AG09309 (cell line): ENCODE data around the gene TSPAN9.

ENCODE experiments used
- DNase-seq: peaks from one replicate; pipeline ENCODE4 v3.0.0-alpha.2; 2010; ENCODE audit warnings: low read depth
- H3K4me3 ChIP-seq: 2 replicates; pipeline ENCODE4 v1.5.1; 2011; ENCODE audit warnings: mild to moderate bottlenecking, low read depth, low read length, moderate library complexity; ENCODE audit not compliant: control insufficient read depth
- TF ChIP-seq, protein P1 (sequence below): IDR thresholded peaks from 2 replicates; pipeline ENCODE4 v1.5.1; 2011; ENCODE audit warnings: mild to moderate bottlenecking, low read depth, low read length, inconsistent platforms; ENCODE audit not compliant: insufficient read depth, control insufficient read depth; ENCODE audit errors: missing control alignments

Gene TSPAN9

DNA sequence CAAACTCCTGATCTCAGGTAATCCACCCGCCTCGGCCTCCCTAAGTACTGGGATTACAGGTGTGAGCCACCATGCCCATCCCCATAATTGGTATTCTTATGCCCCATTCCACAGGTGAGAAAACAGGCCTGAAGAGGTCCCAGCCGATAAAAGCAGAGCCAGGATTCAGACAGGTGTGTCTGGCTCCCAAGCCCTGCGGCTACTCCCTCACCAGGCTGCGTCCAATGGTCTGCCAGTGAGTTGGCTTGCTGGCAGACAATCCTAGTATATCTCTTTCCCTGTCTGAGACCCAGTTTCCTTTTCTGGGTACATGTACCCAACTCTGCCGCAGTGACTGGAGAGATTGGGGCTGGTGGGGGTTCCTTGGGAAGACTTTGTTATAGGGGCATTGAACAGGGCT is 1.9 kb upstream of the TSPAN9 start:
- TF ChIP-seq, protein P1, sequence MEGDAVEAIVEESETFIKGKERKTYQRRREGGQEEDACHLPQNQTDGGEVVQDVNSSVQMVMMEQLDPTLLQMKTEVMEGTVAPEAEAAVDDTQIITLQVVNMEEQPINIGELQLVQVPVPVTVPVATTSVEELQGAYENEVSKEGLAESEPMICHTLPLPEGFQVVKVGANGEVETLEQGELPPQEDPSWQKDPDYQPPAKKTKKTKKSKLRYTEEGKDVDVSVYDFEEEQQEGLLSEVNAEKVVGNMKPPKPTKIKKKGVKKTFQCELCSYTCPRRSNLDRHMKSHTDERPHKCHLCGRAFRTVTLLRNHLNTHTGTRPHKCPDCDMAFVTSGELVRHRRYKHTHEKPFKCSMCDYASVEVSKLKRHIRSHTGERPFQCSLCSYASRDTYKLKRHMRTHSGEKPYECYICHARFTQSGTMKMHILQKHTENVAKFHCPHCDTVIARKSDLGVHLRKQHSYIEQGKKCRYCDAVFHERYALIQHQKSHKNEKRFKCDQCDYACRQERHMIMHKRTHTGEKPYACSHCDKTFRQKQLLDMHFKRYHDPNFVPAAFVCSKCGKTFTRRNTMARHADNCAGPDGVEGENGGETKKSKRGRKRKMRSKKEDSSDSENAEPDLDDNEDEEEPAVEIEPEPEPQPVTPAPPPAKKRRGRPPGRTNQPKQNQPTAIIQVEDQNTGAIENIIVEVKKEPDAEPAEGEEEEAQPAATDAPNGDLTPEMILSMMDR = no peak

GRCh38 chr12:3077572-3078081 is 448 bp downstream of the TSPAN9 start:
- H3K4me3 ChIP-seq = peak overlapping the region; percentile 76
- DNase-seq = no peak
- TF ChIP-seq, protein P1 = no peak

More for the DNA sequence above, 1.9 kb upstream of the TSPAN9 start:
- H3K4me3 ChIP-seq = no peak overlapping the region
- DNase-seq = no peak

- DNase-seq = no peak
- peak overlapping the region; percentile 76; the same call in 1 of the 2 replicates for H3K4me3 ChIP-seq
Measured at GRCh38 chr12:3078086-3078820, 1.1 kb downstream of the TSPAN9 start.

DNA sequence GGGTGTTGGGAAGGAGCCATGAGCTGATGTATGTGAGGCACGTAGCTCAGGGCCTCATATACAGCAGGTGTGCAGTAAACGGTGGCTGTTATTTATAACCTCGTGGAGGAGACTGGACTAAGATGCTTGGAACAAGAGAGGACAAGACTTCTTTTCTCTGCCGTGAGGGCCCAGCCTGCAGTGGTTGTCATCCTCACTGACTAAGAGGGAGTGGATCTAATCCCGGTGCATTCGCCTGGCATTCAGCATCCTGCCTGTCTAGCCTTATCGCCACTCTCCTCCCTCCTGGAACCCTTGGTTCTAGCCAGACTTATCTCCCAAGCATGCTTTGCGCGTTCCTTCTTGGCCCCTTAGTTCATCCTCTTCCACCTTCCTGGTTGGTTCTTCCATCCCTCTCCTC is 3.9 kb downstream of the TSPAN9 start:
- TF ChIP-seq, protein P1 = no peak
- H3K4me3 ChIP-seq = no peak overlapping the region
- DNase-seq = no peak

More at GRCh38 chr12:3078086-3078820, 1.1 kb downstream of the TSPAN9 start:
- TF ChIP-seq, protein P1 = no peak

DNA sequence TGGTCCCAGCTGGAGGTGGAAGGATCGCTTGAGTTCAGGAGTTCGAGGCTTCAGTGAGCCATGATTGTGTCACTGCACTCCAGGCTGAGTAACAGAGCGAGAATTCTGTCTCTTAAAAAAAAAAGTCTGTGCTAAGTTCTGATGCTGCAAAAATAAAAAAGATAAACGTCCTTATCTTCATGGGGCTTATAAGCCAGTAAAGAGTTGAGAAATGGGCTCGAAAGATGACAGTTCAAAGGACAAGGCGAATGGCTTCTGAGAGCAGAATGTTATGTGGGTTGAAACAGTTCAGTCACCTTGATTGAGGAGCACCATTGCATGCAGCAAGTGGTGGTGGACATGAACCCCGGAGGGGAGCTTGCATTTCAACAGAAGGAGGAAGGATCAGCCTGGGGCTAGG is 4.7 kb downstream of the TSPAN9 start:
- no peak overlapping the region for H3K4me3 ChIP-seq
- TF ChIP-seq, protein P1 = no peak
- DNase-seq = no peak

DNA sequence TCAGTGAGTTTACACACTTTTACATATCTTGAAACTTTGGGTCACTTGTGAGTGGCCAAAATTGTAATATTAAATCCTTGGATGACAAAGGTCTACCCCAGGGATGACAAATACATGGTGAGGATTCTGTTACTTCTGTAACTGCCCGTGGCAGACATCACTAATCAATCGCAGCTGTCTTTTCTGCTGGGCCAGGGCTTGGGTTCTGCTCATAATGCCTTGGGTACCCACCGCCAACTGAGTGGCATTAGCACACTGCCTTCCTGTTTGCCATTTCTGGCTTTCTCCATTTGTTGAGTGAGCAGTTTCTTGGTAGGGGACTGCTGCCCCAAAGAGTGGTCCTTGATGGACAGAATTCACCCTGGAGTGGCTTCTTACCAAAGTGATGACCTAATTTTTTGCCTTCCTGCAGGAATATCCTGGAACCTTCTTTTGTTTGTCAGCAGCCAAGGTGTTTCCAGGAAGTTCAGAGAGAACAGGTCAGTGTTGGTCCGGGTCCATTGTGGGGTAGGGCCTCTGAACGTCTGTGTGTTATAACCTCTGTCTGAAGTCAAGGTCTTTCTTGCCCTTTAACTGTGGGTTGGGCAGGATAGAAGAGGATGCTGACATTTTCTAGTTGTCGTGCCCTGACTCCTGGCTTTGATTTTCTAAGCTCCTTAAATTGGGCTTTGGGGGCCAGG is 6.2 kb downstream of the TSPAN9 start:
- TF ChIP-seq, protein P1 = no peak
- no peak overlapping the region for H3K4me3 ChIP-seq

More for the DNA sequence above, 6.2 kb downstream of the TSPAN9 start:
- no peak for DNase-seq
